T-helper 1 cell treated with Interleukin-12 subunit alpha and Interleukin-12 subunit beta and Interleukin-4 antibody, amounts not matched to agents 30 μg/mL and 1 μg/mL, for 36 hours (primary cell): ENCODE data around the gene SYNGR4.
"Not testable (repeated sequence)": the region's sequence is repeated elsewhere in the genome, so short reads cannot be mapped to it uniquely, and the experiment has no call there.

ENCODE experiments used
- H3K27ac Mint-ChIP-seq: one replicate; pipeline ENCODE4 v1.8.0; 2021; ENCODE audit warnings: mild to moderate bottlenecking, mixed read lengths
- H3K27me3 Mint-ChIP-seq: one replicate; pipeline ENCODE4 v1.8.0; 2021; ENCODE audit warnings: low read depth, mixed read lengths
- H3K36me3 Mint-ChIP-seq: one replicate; pipeline ENCODE4 v1.8.0; 2021; ENCODE audit warnings: low read depth, mixed read lengths
- H3K4me1 Mint-ChIP-seq: one replicate; pipeline ENCODE4 v1.8.0; 2021; ENCODE audit warnings: low read depth, mixed read lengths
- H3K4me3 Mint-ChIP-seq: one replicate; pipeline ENCODE4 v1.8.0; 2021; ENCODE audit warnings: mild to moderate bottlenecking, moderate library complexity, mixed read lengths
- H3K9me3 Mint-ChIP-seq: one replicate; pipeline ENCODE4 v1.8.0; 2021; ENCODE audit warnings: mixed read lengths

Gene SYNGR4, protein sequence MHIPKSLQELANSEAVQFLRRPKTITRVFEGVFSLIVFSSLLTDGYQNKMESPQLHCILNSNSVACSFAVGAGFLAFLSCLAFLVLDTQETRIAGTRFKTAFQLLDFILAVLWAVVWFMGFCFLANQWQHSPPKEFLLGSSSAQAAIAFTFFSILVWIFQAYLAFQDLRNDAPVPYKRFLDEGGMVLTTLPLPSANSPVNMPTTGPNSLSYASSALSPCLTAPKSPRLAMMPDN

GRCh38 chr19:48363810-48364597, at the start of gene SYNGR4, which contains the start of gene TMEM143:
Gene SYNGR4 (plus strand): TSS chr19:48364367. CDS start chr19:48365843, 1,476 bp downstream.
Gene TMEM143 (minus strand): TSS chr19:48363940. CDS start chr19:48363920, 20 bp downstream.
- Mint-ChIP-seq H3K4me3 (peak within 1 kb of the TSS; percentile 79), H3K9me3 (no peaks in the 10 kb centered on the region), H3K27ac (peak within 1 kb of the TSS; percentile 92), H3K4me1 (peaks cover 20% of the 10 kb centered on the region), H3K36me3 (peaks cover 2% of the 10 kb centered on the region), H3K27me3 (peaks cover 4% of the 10 kb centered on the region)

DNA sequence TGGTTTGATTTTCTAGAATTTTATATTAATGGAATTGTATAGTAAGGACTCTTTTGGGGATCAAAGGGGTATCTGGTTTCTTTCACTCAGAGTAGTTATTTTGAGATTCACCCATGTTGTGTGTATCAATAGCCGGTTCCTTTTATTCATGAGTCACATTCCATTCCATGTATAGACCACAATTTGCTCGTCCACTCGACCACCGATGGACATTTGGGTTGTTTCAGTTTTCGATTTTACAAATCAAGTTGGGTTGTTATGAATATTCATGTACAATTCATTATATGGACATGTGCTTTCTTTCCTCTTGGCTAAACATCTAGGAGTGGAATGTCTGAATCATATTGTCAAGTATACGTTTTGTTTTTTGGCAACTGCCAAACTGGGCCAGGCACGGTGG, 48.5 kb upstream of the SYNGR4 start:
- H3K27ac Mint-ChIP-seq = no peak overlapping the region
- no peaks in the 10 kb centered on the region for H3K9me3 Mint-ChIP-seq

DNA sequence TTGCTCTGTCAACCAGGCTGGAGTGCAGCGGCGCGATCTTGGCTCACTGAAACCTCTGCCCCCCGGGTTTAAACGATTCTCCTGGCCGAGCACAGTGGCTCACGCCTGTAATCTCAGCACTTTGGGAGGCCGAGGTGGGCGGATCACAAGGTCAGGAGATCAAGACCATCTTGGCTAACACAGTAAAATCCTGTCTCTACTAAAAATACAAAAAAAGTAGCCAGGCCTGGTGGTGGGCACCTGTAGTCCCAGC, 46.5 kb upstream of the SYNGR4 start:
- H3K4me1 Mint-ChIP-seq = peaks cover 23% of the 10 kb centered on the region
- not testable (repeated sequence) for H3K9me3 Mint-ChIP-seq, H3K4me3 Mint-ChIP-seq, H3K36me3 Mint-ChIP-seq, H3K27me3 Mint-ChIP-seq, H3K27ac Mint-ChIP-seq

More for the DNA sequence above, 48.5 kb upstream of the SYNGR4 start:
- H3K27me3 Mint-ChIP-seq = no peaks in the 10 kb centered on the region
- no peak overlapping the region for H3K4me3 Mint-ChIP-seq
- peaks cover 11% of the 10 kb centered on the region for H3K4me1 Mint-ChIP-seq
- no peaks in the 10 kb centered on the region for H3K36me3 Mint-ChIP-seq

DNA sequence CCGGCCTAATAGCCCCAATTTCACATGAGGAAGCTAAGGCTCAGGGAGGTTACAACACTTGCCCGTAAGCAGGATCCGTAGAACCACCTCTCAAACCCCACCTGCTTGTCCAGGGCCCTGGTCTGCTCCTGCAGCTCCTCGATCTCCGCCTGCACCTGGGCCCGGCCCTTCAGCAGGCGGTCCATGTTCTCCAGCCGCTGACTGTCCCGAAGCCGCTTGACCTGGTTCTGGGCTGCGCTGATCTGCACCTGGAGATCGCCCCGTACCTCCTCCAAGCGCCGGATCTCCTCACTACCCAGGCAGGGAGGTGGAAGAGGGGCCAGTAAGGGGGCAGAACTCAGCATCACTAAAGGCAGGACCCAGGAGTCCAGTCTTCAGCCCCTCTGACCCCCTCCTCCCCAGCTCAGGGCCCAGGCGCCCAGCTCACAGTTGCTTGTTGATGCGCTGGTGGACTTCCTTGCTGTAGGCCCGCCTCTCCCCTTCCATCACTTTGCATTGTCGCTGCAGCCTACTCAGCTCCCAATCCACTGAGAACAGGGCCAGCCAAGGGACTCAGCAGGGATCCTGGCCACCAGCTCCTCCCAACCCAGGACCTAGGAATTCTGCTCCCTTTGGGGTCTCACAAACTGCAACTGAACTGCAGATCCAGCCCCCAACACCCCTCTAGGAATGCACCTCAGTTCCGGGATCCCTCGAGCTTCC, 45.7 kb upstream of the SYNGR4 start:
- no peak overlapping the region for H3K27ac Mint-ChIP-seq
- H3K27me3 Mint-ChIP-seq = no peaks in the 10 kb centered on the region
- H3K4me3 Mint-ChIP-seq = no peak overlapping the region
- peaks cover 27% of the 10 kb centered on the region for H3K4me1 Mint-ChIP-seq
- H3K9me3 Mint-ChIP-seq = no peaks in the 10 kb centered on the region
- H3K36me3 Mint-ChIP-seq = peaks cover under 1% of the 10 kb centered on the region

- H3K4me3 Mint-ChIP-seq = no peak overlapping the region
- H3K36me3 Mint-ChIP-seq = peaks cover 4% of the 10 kb centered on the region
- no peaks in the 10 kb centered on the region for H3K27me3 Mint-ChIP-seq
- H3K4me1 Mint-ChIP-seq = peaks cover 35% of the 10 kb centered on the region
- peak overlapping the region; percentile 34 for H3K27ac Mint-ChIP-seq
- no peaks in the 10 kb centered on the region for H3K9me3 Mint-ChIP-seq
Observed at GRCh38 chr19:48319647-48320541, 44.3 kb upstream of the SYNGR4 start.

DNA sequence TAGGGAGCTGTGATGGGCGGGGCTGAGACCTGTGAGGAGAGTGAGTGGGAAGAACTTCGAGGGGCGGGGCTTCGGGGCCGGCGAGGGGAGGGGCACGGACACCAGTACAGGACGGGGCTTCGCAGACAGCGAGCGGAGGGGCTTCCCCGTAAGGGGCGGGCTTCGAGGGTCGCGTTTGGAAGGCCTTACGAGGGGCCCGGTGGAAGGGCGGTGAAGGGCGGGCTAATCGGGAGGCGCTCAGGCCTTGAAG, 42.9 kb upstream of the SYNGR4 start:
- Mint-ChIP-seq H3K4me1 (peaks cover 43% of the 10 kb centered on the region), H3K9me3 (no peaks in the 10 kb centered on the region), H3K36me3 (peaks cover 15% of the 10 kb centered on the region), H3K4me3 (peak overlapping the region; percentile 93), H3K27me3 (no peaks in the 10 kb centered on the region), H3K27ac (peak overlapping the region; percentile 99)

- peak overlapping the region; percentile 99 for H3K27ac Mint-ChIP-seq
- no peaks in the 10 kb centered on the region for H3K27me3 Mint-ChIP-seq
- peaks cover 18% of the 10 kb centered on the region for H3K36me3 Mint-ChIP-seq
- no peaks in the 10 kb centered on the region for H3K9me3 Mint-ChIP-seq
- peak overlapping the region; percentile 93 for H3K4me3 Mint-ChIP-seq
- H3K4me1 Mint-ChIP-seq = peaks cover 45% of the 10 kb centered on the region
Observed at GRCh38 chr19:48321622-48322591, 42.3 kb upstream of the SYNGR4 start.

DNA sequence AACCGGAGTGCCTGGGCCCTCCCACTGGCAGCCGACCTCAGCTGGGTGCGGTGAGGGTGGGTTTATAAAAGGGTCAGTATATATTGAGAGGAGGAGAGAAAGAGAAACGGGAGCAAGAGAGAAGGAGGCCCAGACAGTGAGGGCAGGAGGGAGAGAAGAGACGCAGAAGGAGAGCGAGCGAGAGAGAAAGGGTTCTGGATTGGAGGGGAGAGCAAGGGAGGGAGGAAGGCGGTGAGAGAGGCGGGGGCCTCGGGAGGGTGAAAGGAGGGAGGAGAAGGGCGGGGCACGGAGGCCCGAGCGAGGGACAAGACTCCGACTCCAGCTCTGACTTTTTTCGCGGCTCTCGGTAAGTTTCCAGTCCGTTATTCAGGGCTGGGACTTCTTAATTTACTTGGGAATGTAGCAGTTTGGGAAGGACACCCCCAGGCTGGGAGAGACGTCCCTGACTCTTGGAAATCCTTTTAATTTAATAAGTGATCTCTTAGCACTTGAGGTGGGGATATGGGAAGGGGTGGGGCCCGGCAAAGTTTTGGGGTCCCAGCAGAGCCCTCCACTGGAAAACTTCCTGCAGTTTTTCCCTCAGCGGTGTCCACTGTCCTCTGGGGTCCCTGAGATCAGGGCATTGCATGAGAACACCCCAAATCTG, 38.8 kb upstream of the SYNGR4 start, which contains the start of gene EMP3:
Gene EMP3, plus strand, starts transcription at position 288 of the 646 bp plus-strand sequence. CDS start 1,293 bp downstream, outside the sequence.
- peaks cover 64% of the 10 kb centered on the region for H3K4me1 Mint-ChIP-seq
- H3K36me3 Mint-ChIP-seq = peaks cover 44% of the 10 kb centered on the region
- peaks cover 3% of the 10 kb centered on the region for H3K9me3 Mint-ChIP-seq
- H3K4me3 Mint-ChIP-seq = peak within 1 kb of the TSS; percentile 96
- no peaks in the 10 kb centered on the region for H3K27me3 Mint-ChIP-seq
- peak within 1 kb of the TSS; percentile 96 for H3K27ac Mint-ChIP-seq

DNA sequence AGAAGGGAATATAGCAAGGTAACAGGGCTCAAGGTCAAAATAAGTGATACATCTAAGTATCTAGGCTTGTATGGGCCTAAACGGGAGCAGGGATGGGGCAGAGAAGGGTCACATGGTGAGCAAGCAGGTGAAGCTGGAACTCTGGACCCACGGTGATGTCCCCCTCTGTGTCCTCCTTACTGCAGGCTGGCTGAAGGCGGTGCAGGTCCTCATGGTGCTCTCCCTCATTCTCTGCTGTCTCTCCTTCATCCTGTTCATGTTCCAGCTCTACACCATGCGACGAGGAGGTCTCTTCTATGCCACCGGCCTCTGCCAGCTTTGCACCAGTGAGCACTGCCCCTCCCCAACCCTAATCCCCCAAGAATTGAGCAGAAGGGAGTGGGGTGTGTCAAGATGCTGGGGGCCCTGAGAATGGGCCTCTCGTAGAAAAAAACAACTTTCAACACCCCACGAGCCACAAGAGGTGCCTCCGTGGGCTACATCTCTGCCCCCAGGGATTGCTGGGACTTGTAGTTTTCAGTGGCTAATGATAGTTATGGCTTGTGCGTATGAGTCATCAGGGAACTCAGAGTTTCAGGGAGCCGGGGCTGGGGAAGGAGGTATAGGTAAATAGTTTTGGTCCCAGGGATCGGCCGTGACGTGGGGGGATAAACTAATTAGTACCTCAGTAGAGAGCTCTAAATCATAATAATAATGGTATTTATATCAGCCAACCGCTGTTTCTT, 34.8 kb upstream of the SYNGR4 start:
- Mint-ChIP-seq H3K4me1 (peaks cover 62% of the 10 kb centered on the region), H3K36me3 (peaks cover 56% of the 10 kb centered on the region), H3K27ac (peak overlapping the region; percentile 94), H3K9me3 (peaks cover 3% of the 10 kb centered on the region), H3K27me3 (no peaks in the 10 kb centered on the region), H3K4me3 (peak overlapping the region; percentile 81)

DNA sequence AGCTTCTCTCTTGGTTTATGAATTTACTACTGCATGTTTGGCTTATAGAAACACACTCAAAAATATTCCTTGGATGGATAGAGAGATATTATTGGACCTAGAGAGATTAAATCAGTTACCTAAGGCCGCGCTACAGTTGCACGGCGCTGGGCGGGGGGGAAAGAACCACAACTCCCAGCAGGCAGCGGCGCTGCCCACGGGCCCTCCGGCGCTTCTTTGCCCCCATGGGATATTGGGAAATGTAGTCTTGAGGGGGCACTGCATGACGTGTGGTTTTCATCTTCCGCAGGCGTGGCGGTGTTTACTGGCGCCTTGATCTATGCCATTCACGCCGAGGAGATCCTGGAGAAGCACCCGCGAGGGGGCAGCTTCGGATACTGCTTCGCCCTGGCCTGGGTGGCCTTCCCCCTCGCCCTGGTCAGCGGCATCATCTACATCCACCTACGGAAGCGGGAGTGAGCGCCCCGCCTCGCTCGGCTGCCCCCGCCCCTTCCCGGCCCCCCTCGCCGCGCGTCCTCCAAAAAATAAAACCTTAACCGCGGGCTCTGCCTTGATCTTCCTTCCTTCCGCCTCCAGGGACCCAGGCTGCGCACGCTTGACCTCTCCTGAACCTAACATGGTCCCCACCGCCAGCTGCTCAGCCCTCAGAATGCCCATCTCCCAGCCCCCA, 34.0 kb upstream of the SYNGR4 start:
- H3K4me3 Mint-ChIP-seq = peak overlapping the region; percentile 81
- peaks cover 64% of the 10 kb centered on the region for H3K4me1 Mint-ChIP-seq
- peak overlapping the region; percentile 94 for H3K27ac Mint-ChIP-seq

GRCh38 chr19:48332351-48332661, 31.9 kb upstream of the SYNGR4 start:
- H3K27me3 Mint-ChIP-seq = no peaks in the 10 kb centered on the region
- H3K4me1 Mint-ChIP-seq = peaks cover 54% of the 10 kb centered on the region
- peaks cover 39% of the 10 kb centered on the region for H3K36me3 Mint-ChIP-seq
- peaks cover 3% of the 10 kb centered on the region for H3K9me3 Mint-ChIP-seq
- H3K4me3 Mint-ChIP-seq = peak overlapping the region; percentile 94
- peak overlapping the region; percentile 94 for H3K27ac Mint-ChIP-seq

More for the DNA sequence above, 34.0 kb upstream of the SYNGR4 start:
- peaks cover 3% of the 10 kb centered on the region for H3K9me3 Mint-ChIP-seq
- peaks cover 55% of the 10 kb centered on the region for H3K36me3 Mint-ChIP-seq
- H3K27me3 Mint-ChIP-seq = no peaks in the 10 kb centered on the region
